Ascending aorta (tissue), 2 donors: Measurements from ENCODE around the gene MARCHF11. TPM values are rescaled to one million over a fixed set of nuclear protein-coding genes. Genes with fewer than 3 reads are reported as not detected.

ENCODE experiments used
- DNase-seq, 2 donors: peaks; one replicate each; pipeline ENCODE4 v3.0.0-alpha.2; 2019; ENCODE audit warnings: low spot score in 2 of 2
- H3K27ac ChIP-seq, 2 donors: fragments of 200-600 bp; sonication (generic); one replicate each; pipeline ENCODE4 v1.5.1; 2016 to 2017; ENCODE audit warnings: mild to moderate bottlenecking in 1 of 2
- H3K27me3 ChIP-seq: fragments of 200-600 bp; sonication (generic); one replicate; pipeline ENCODE4 v1.5.1; 2017
- H3K36me3 ChIP-seq, 2 donors: fragments of 200-600 bp; sonication (generic); one replicate each; pipeline ENCODE4 v1.5.1; 2016
- H3K4me1 ChIP-seq, 2 donors: fragments of 200-600 bp; sonication (generic); one replicate each; pipeline ENCODE4 v1.5.1; 2016 to 2017; ENCODE audit warnings: mild to moderate bottlenecking in 1 of 2
- H3K4me3 ChIP-seq, 2 donors: fragments of 200-600 bp; sonication (generic); one replicate each; pipeline ENCODE4 v1.5.1; 2016 to 2017; ENCODE audit warnings: mild to moderate bottlenecking in 1 of 2
- H3K9me3 ChIP-seq, 2 donors: fragments of 200-600 bp; sonication (generic); one replicate each; pipeline ENCODE4 v1.5.1; 2016
- intact Hi-C: fragments of 100-400 bp; cut with DNase I; formaldehyde crosslinking; loops from one replicate; pipeline ENCODE4 v1.15.1; 2023
- total RNA-seq: library from RNA; depleted of rRNA; stranded (reverse); fragments of >200 nt; gene quantifications from one replicate; pipeline ENCODE4 v1.1.0, GENCODE V29; 2016
- TF ChIP-seq, protein P1 (sequence below), 3 experiments: fragments of 200-600 bp in 2 of 3; fragments of 450-650 bp in 1 of 3; sonication (generic) in 2 of 3; IDR thresholded peaks; one replicate each; pipeline ENCODE4 v1.5.1; 2016 to 2019; ENCODE audit warnings: antibody characterized with exemption in 3 of 3, mild to moderate bottlenecking in 1 of 3, moderate library complexity in 1 of 3

The MARCHF11 gene
- total RNA-seq, 1 donor from 2014 or later, result not detected

DNA sequence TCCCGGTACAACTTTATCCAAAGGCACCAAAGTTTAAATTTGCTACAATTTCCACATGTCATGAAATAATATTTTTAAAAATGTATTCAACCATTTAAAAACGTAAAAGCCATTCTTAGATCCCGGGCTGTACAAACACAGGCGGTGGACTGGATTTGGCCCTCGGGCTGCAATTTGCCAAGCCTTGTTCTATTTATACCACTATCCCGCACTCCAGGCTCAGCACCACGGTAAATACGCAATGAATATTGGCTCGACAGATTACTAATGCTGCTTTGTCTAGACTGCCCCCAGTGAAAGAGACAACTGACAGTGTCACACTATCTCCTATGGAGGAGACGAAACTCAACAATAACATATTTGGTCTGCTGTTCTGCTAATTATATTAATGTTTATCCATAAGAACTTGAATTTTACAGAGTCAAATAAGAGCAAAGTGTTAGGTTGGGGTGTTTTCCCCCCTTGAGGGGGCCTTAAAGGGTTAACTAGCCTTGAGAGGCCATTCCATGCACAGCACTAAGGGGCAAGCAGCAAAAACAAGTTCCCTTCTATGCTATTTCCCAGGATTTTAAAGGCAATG is 98.1 kb downstream of the MARCHF11 start:
- H3K27ac ChIP-seq, result no peak overlapping the region
- intact Hi-C loops, result no loop called here
- no peaks in the 10 kb centered on the region for H3K36me3 ChIP-seq
- H3K4me1 ChIP-seq, result no peaks in the 10 kb centered on the region
- TF ChIP-seq, protein P1, sequence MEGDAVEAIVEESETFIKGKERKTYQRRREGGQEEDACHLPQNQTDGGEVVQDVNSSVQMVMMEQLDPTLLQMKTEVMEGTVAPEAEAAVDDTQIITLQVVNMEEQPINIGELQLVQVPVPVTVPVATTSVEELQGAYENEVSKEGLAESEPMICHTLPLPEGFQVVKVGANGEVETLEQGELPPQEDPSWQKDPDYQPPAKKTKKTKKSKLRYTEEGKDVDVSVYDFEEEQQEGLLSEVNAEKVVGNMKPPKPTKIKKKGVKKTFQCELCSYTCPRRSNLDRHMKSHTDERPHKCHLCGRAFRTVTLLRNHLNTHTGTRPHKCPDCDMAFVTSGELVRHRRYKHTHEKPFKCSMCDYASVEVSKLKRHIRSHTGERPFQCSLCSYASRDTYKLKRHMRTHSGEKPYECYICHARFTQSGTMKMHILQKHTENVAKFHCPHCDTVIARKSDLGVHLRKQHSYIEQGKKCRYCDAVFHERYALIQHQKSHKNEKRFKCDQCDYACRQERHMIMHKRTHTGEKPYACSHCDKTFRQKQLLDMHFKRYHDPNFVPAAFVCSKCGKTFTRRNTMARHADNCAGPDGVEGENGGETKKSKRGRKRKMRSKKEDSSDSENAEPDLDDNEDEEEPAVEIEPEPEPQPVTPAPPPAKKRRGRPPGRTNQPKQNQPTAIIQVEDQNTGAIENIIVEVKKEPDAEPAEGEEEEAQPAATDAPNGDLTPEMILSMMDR (IDR thresholded peaks at IDR 0.05), result no peak
- no peaks in the 10 kb centered on the region for H3K9me3 ChIP-seq
- no peaks in the 10 kb centered on the region for H3K27me3 ChIP-seq
- no peak for DNase-seq
- H3K4me3 ChIP-seq, result no peak overlapping the region

DNA sequence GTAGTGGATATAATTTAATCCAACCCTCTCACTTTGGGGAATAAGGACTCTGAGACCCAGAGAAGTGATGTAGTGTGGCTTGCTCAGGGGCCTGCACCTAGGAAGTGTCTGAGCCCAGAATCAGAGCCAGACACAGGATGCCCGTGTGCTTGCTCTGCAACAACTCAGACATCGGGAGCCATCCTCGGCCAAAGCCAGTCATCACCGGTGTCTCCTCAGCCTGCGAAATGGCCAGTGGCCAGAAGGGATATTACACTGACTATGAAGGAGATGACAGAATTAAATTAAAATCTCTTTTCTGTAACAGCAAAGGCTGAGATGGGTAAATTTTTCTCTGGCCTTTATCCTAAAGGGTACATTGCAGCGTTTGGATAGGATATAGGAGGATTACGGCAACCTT is 102.9 kb downstream of the MARCHF11 start:
- H3K9me3 ChIP-seq, result no peaks in the 10 kb centered on the region
- no peaks in the 10 kb centered on the region for H3K4me1 ChIP-seq
- H3K27ac ChIP-seq, result no peak overlapping the region
- TF ChIP-seq, protein P1 (IDR thresholded peaks at IDR 0.05), result no peak
- H3K27me3 ChIP-seq, result no peaks in the 10 kb centered on the region
- intact Hi-C loops, result no loop called here
- H3K4me3 ChIP-seq, result no peak overlapping the region
- H3K36me3 ChIP-seq, result no peaks in the 10 kb centered on the region
- DNase-seq, result no peak

DNA sequence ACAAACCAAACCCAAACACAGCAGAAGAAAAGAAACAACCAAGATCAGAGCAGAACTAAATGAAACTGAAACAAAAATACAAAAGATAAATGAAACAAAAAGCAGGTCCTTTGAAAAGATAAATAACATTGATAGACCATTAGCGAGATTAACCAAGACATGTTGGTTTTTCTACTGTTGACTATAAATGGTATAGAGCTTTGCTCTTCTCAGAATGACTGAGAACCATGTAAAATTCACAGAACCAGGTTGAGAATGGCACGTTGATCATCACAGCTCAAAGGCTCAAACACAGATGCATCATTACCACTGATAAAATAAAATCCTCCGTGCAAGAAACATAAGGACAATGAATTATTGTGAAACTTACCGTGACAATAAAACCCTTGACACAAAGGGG is 105.2 kb downstream of the MARCHF11 start:
- intact Hi-C loops, result no loop called here
- H3K4me3 ChIP-seq, result no peak overlapping the region
- H3K9me3 ChIP-seq, result no peaks in the 10 kb centered on the region

DNA sequence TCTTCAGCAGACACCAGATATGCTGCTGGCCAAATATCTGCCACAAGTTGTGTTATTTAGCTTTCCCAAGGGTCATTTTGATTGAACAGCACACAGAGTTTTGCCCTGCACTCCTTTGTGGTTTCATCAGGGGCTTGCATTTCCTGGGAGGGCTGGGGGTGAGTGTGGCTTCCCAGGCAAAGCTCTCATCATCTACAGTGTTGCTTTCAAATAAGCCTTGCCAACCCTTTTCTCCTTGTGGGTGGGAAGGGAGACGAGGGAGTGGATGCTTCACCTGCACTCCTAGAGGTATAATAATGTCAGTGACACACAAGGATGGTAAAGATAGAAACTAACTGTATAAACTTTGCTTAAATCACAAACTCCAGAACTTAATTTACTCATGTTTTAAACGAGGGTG is 107.0 kb downstream of the MARCHF11 start:
- H3K4me1 ChIP-seq, result no peaks in the 10 kb centered on the region
- no peaks in the 10 kb centered on the region for H3K9me3 ChIP-seq
- H3K36me3 ChIP-seq, result no peaks in the 10 kb centered on the region
- no peaks in the 10 kb centered on the region for H3K27me3 ChIP-seq
- intact Hi-C loops, result no loop called here
- no peak overlapping the region for H3K27ac ChIP-seq
- H3K4me3 ChIP-seq, result no peak overlapping the region
- DNase-seq, result no peak
- TF ChIP-seq, protein P1 (IDR thresholded peaks at IDR 0.05), result no peak

More for the DNA sequence above, 105.2 kb downstream of the MARCHF11 start:
- DNase-seq, result no peak
- no peaks in the 10 kb centered on the region for H3K4me1 ChIP-seq
- no peaks in the 10 kb centered on the region for H3K27me3 ChIP-seq
- H3K27ac ChIP-seq, result no peak overlapping the region
- no peaks in the 10 kb centered on the region for H3K36me3 ChIP-seq
- TF ChIP-seq, protein P1 (IDR thresholded peaks at IDR 0.05), result no peak

DNA sequence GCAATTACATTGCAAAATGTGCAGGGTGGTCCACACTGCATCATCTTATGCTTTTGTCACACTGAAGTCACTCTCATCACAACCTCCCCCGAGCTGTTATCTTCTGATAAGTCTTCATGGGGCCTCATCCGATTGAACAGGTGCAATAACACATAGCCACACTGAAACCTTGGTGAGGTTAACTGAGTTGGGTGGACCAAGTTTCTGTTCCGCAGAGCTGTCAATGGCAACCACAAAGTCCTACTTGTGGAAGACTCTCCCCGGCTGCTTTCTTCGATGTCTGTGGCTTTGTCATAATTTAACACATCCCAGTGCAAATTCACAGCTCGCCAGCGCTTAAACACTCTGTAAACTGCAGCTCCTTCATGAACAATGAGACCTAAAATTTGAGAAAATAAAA is 112.2 kb downstream of the MARCHF11 start:
- DNase-seq, result no peak
- no peaks in the 10 kb centered on the region for H3K4me1 ChIP-seq
- H3K27me3 ChIP-seq, result no peaks in the 10 kb centered on the region
- H3K9me3 ChIP-seq, result no peaks in the 10 kb centered on the region
- intact Hi-C loops, result no loop called here
- no peak overlapping the region for H3K27ac ChIP-seq
- TF ChIP-seq, protein P1 (IDR thresholded peaks at IDR 0.05), result no peak
- H3K36me3 ChIP-seq, result no peaks in the 10 kb centered on the region
- no peak overlapping the region for H3K4me3 ChIP-seq

DNA sequence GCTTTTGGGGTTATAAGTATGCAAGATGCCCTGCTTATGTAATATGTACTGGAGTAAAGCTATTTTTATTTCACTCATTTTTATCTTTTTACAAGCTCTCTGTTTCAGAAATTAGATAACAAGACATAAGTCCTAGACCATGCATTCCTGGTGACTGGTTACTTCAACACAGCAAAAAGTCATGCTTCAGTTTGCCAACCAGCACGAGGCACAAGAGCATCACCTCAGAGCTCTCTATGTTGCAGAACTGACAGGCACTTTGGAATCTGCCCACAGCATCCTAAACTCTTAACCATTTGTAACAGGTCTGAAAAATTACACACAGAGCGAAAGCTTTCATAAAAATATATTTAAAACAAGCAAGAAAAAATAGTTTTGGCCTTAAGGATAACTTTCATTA is 112.8 kb downstream of the MARCHF11 start:
- no peaks in the 10 kb centered on the region for H3K27me3 ChIP-seq
- H3K9me3 ChIP-seq, result no peaks in the 10 kb centered on the region
- no peaks in the 10 kb centered on the region for H3K36me3 ChIP-seq
- intact Hi-C loops, result no loop called here
- DNase-seq, result no peak
- H3K4me3 ChIP-seq, result no peak overlapping the region
- no peaks in the 10 kb centered on the region for H3K4me1 ChIP-seq
- H3K27ac ChIP-seq, result no peak overlapping the region
- TF ChIP-seq, protein P1 (IDR thresholded peaks at IDR 0.05), result no peak
